Duodenal mucosa (tissue), 2 donors: ENCODE measurements around the gene PRIM2.
"Not testable (repeated sequence)": the region's sequence is repeated elsewhere in the genome, so short reads cannot be mapped to it uniquely, and the experiment has no call there.

Experiments used
- H3K27ac ChIP-seq: one replicate; pipeline ENCODE4 v1.7.0; 2013; ENCODE audit warnings: low read depth, low read length
- H3K27me3 ChIP-seq, 2 donors: one replicate each; pipeline ENCODE4 v1.7.0; 2013; ENCODE audit warnings: low read length in 2 of 2, control low read depth in 1 of 2; ENCODE audit not compliant: insufficient read depth in 2 of 2, control insufficient read depth in 1 of 2
- H3K36me3 ChIP-seq, 2 donors: one replicate each; pipeline ENCODE4 v1.7.0; 2013; ENCODE audit warnings: low read length in 2 of 2, control low read depth in 1 of 2; ENCODE audit not compliant: insufficient read depth in 2 of 2, control insufficient read depth in 1 of 2
- H3K4me1 ChIP-seq, 2 donors: one replicate each; pipeline ENCODE4 v1.7.0; 2013; ENCODE audit warnings: low read length in 2 of 2, control low read depth in 1 of 2; ENCODE audit not compliant: insufficient read depth in 2 of 2, control insufficient read depth in 1 of 2
- H3K4me3 ChIP-seq, 2 donors: one replicate each; pipeline ENCODE4 v1.7.0; 2013; ENCODE audit warnings: low read length in 2 of 2, low read depth in 1 of 2
- H3K9ac ChIP-seq, 2 donors: one replicate each; pipeline ENCODE4 v1.7.0; 2013; ENCODE audit warnings: low read length in 2 of 2, low read depth in 1 of 2
- H3K9me3 ChIP-seq, 2 donors: one replicate each; pipeline ENCODE4 v1.7.0; 2013; ENCODE audit warnings: low read length in 2 of 2, control low read depth in 1 of 2; ENCODE audit not compliant: control insufficient read depth in 1 of 2

Gene PRIM2

DNA sequence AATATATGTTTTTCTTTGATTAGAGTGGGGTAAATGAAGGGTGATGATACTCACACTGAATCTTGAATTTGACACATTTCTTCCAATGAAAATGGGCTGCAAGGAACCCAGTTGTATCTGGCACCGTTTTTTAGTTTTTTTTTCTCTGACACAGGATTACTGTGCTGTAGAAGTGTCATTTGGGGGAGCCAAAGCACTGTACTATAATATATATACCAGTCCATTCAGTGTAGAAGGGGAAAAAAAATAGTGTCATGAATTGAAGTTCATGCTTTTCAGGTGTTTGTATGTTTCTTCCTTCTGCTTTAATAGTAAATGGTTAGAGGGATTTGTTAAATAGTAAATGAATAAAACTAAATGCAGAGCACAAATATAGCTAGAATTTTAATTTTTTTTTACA is 35.2 kb downstream of the PRIM2 start:
- not testable (repeated sequence) for H3K4me3 ChIP-seq

DNA sequence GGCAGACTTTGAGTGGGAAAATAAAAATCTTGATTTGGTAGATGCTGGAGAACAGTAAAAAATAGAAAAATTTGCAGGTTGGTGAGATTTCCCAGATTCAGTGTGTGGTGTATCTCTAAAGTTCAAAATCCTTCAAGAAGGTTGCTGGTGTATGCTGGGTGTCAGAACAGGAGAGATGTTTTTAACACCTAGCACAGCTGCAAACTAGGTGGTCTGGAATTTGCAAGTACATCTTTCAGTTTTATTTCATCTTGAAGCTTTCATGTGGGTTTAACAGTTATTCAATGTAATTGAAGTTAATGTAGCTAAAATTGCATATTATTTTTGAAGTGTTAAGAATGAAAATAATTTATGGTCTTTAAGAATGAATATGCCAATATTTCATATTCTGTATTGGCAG is 40.9 kb downstream of the PRIM2 start:
- not testable (repeated sequence) for H3K4me1 ChIP-seq, H3K36me3 ChIP-seq, H3K27ac ChIP-seq, H3K9ac ChIP-seq, H3K4me3 ChIP-seq, H3K27me3 ChIP-seq, H3K9me3 ChIP-seq

More for the DNA sequence above, 35.2 kb downstream of the PRIM2 start:
- not testable (repeated sequence) for H3K9ac ChIP-seq, H3K36me3 ChIP-seq, H3K4me1 ChIP-seq, H3K27ac ChIP-seq, H3K27me3 ChIP-seq, H3K9me3 ChIP-seq

- H3K27me3 ChIP-seq, H3K27ac ChIP-seq, H3K4me3 ChIP-seq, H3K9ac ChIP-seq, H3K9me3 ChIP-seq, H3K36me3 ChIP-seq, H3K4me1 ChIP-seq: not testable (repeated sequence)
Measured at GRCh38 chr6:57359766-57360165, 42.3 kb downstream of the PRIM2 start.

- not testable (repeated sequence) for H3K4me1 ChIP-seq
Measured at GRCh38 chr6:57362340-57362739, 44.9 kb downstream of the PRIM2 start.

GRCh38 chr6:57365076-57365583 is 47.7 kb downstream of the PRIM2 start:
- not testable (repeated sequence) for H3K9ac ChIP-seq, H3K27ac ChIP-seq, H3K36me3 ChIP-seq, H3K4me1 ChIP-seq, H3K4me3 ChIP-seq, H3K9me3 ChIP-seq, H3K27me3 ChIP-seq

More at GRCh38 chr6:57362340-57362739, 44.9 kb downstream of the PRIM2 start:
- not testable (repeated sequence) for H3K27me3 ChIP-seq, H3K36me3 ChIP-seq, H3K9ac ChIP-seq, H3K9me3 ChIP-seq, H3K4me3 ChIP-seq, H3K27ac ChIP-seq

- H3K36me3 ChIP-seq, H3K9ac ChIP-seq, H3K4me1 ChIP-seq, H3K27ac ChIP-seq, H3K4me3 ChIP-seq, H3K27me3 ChIP-seq, H3K9me3 ChIP-seq: not testable (repeated sequence)
Measured at GRCh38 chr6:57368965-57369731, 51.7 kb downstream of the PRIM2 start.

GRCh38 chr6:57371779-57372178 is 54.3 kb downstream of the PRIM2 start:
- H3K27ac ChIP-seq, H3K4me3 ChIP-seq, H3K4me1 ChIP-seq, H3K9ac ChIP-seq, H3K27me3 ChIP-seq, H3K9me3 ChIP-seq, H3K36me3 ChIP-seq: not testable (repeated sequence)

GRCh38 chr6:57374764-57375163 is 57.3 kb downstream of the PRIM2 start:
- not testable (repeated sequence) for H3K9ac ChIP-seq, H3K36me3 ChIP-seq, H3K4me1 ChIP-seq, H3K27me3 ChIP-seq, H3K4me3 ChIP-seq, H3K27ac ChIP-seq, H3K9me3 ChIP-seq

DNA sequence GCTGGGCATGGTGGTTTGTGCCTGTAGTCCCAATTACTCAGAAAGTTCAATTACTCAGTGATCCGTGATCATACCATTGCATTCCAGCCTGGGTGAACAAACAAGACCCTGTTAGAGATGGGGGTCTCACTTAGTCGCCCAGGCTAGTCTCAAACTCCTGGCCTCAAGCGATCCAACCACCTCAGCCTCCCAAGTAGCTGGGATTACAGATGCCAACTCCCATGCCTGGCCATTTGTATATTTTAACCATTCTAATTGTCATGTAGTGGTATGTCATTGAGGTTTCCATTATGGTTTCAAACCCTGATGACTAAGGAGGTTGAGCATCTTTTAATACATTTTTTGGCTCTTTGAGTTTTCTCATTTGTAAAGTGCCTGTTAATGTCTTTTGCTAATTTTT is 58.7 kb downstream of the PRIM2 start:
- not testable (repeated sequence) for H3K27ac ChIP-seq, H3K4me3 ChIP-seq, H3K9me3 ChIP-seq, H3K36me3 ChIP-seq, H3K9ac ChIP-seq, H3K4me1 ChIP-seq, H3K27me3 ChIP-seq

DNA sequence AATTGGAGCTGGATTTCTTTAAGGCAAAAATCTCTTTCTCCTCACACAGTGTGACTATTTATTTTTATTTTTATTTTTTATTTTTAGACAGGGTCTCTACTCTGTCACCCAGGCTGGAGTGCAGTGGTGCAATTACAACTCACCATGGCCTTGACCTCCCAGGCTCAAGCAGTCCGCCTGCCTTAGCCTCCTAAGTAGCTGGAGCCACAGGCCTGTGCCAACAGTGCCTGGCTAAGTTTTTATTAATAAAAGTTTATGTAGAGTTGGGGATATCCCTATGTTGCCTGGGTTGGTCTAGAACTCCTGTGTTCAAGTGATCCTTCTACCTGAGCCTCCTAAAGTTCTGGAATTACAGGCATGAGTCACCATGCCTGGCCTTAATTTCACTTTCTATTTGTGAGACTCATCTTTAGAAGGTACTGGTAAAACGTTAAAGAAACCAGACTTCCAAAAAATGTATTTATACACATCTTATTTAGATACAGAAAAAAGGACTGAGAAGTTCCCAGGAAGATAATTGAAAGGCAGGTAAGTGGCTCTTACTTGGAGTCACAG is 71.7 kb downstream of the PRIM2 start:
- not testable (repeated sequence) for H3K27me3 ChIP-seq, H3K4me3 ChIP-seq, H3K36me3 ChIP-seq, H3K9me3 ChIP-seq, H3K4me1 ChIP-seq, H3K27ac ChIP-seq, H3K9ac ChIP-seq
